BE2C (cell line): ENCODE measurements around the gene TPSAB1.
A peak's percentile ranks its signal among the peaks of the same experiment; 100 is the strongest.

ENCODE experiments used
- DNase-seq: peaks from one replicate; pipeline ENCODE4 v3.0.0-alpha.2; 2020
- H3K27me3 ChIP-seq: fragments of 250-450 bp; sonication (Bioruptor Pico); 2 replicates; pipeline ENCODE4 v1.5.1; 2020; ENCODE audit warnings: mild to moderate bottlenecking
- H3K36me3 ChIP-seq: fragments of 250-450 bp; sonication (Bioruptor Pico); 2 replicates; pipeline ENCODE4 v1.5.1; 2020; ENCODE audit warnings: mild to moderate bottlenecking
- H3K4me1 ChIP-seq: fragments of 250-450 bp; sonication (Bioruptor Pico); 2 replicates; pipeline ENCODE4 v1.5.1; 2020
- H3K4me3 ChIP-seq: 2 replicates; pipeline ENCODE4 v1.5.1; 2011; ENCODE audit warnings: low read depth, low read length
- H3K9me3 ChIP-seq: fragments of 250-450 bp; sonication (Bioruptor Pico); 2 replicates; pipeline ENCODE4 v1.5.1; 2020
- CTCF ChIP-seq: IDR thresholded peaks from 2 replicates; pipeline ENCODE4 v1.5.1; 2012; ENCODE audit warnings: mild to moderate bottlenecking, low read depth, low read length

Gene TPSAB1

DNA sequence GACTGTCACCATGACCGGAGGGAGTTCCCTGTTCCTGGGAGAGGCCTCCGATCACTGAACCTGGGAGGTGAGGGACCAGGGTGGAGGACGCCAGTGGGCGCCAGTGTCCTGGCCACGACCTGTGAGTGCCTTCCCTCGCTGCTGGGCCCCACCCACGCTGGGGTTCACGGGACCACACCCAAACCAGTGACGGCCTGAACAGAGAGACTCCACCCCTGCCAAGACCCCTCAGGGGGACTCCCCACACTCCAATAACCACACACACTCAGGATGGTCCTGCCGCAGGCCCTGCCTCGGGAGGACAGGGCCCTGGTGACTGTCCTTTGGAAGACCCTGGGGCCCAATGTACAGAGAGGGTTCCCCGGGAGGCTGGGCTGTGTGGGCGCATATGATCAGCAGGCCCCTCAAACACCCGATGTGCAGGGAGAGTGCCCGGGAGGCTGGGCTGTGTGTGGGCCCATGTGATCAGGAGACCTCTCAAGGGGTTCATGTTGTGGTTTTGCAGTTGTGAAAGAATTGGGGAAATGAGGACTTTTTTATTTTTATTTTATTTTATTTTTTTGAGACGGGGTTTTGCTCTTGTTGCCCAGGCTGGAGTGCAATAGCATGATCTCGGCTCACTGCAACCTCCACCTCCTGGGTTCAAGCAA lies 41.9 kb downstream of the TPSAB1 start:
- DNase-seq: no peak
- H3K4me3 ChIP-seq: no peak overlapping the region
- no peaks in the 10 kb centered on the region for H3K9me3 ChIP-seq
- H3K27me3 ChIP-seq: peaks cover 92% of the 10 kb centered on the region
- TF ChIP-seq CTCF: no peak
- H3K4me1 ChIP-seq: no peaks in the 10 kb centered on the region
- no peaks in the 10 kb centered on the region for H3K36me3 ChIP-seq

GRCh38 chr16:1283296-1283695 lies 42.8 kb downstream of the TPSAB1 start:
- peak; percentile 9 for DNase-seq
- Histone ChIP-seq H3K27me3 (peaks cover 92% of the 10 kb centered on the region), H3K4me3 (no peak overlapping the region), H3K36me3 (no peaks in the 10 kb centered on the region), H3K4me1 (no peaks in the 10 kb centered on the region), H3K9me3 (no peaks in the 10 kb centered on the region)
- TF ChIP-seq CTCF: no peak

DNA sequence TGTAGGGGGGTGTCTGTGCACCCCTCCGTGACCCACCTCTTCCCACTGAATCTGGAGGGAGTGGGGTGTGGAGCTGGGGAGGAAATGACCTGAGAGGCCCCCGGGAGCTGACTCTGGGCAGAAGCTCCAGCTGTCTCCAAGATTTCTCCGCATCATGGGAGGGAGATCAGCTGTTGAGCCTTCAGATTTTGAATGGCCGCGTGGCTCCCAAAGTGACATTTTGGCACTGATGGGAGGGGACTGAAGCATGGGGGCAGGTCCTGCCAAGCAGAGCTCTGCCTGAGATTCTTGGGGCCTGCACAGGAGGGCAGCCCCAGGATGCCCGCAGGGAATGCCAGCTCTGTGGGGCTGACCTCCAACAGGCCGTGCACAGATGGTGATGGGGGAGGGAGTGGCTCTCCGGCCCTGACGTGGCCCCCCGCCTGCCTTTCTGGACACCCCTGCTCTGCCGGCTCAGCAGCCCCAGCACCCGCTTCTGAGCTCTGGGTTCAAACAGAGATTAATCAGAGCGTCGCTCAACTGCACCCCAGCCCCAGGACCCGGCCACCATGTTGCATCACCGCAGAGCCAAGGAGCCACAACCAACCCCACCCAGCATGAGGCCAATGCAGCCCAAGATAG lies 43.6 kb downstream of the TPSAB1 start:
- TF ChIP-seq CTCF: no peak
- DNase-seq: no peak
- Histone ChIP-seq H3K4me3 (no peak overlapping the region), H3K9me3 (no peaks in the 10 kb centered on the region), H3K36me3 (no peaks in the 10 kb centered on the region), H3K27me3 (peaks cover 92% of the 10 kb centered on the region), H3K4me1 (no peaks in the 10 kb centered on the region)

- Histone ChIP-seq H3K27me3 (peaks cover 91% of the 10 kb centered on the region), H3K4me3 (no peak overlapping the region), H3K9me3 (no peaks in the 10 kb centered on the region), H3K4me1 (no peaks in the 10 kb centered on the region), H3K36me3 (no peaks in the 10 kb centered on the region)
- DNase-seq: no peak
- peak; percentile 37 for TF ChIP-seq CTCF
Observed at GRCh38 chr16:1285669-1286512, 45.4 kb downstream of the TPSAB1 start.

DNA sequence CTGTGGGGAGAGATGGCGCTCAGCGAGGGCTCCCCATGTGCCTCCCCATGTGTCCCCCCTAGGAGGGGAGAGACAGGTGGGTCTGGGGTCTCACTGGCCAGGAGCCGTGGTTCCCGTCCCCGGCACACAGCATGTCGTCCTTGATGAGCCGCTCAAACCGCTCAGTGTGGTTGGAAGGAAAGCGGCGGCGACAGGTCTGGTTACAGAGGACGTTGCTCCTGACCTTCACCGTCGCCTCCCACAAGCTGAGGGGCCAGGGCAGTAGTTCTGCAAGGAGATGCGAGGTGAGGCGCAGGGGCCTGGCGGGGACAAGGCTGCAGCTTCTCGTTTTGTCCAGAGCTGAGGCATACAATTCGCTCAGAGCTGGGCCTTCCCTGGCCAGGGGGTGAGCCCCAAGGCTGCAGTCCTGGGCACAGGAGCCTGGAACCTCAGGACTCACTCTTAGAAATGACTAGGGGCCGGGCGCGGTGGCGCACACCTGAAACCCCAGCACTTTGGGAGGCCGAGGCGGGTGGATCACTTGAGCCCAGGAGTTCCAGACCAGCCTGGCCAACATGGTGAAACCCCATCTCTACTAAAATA lies 46.1 kb downstream of the TPSAB1 start:
- no peak for TF ChIP-seq CTCF
- H3K36me3 ChIP-seq: no peaks in the 10 kb centered on the region
- DNase-seq: no peak
- peaks cover 92% of the 10 kb centered on the region for H3K27me3 ChIP-seq
- no peaks in the 10 kb centered on the region for H3K9me3 ChIP-seq
- no peak overlapping the region for H3K4me3 ChIP-seq
- no peaks in the 10 kb centered on the region for H3K4me1 ChIP-seq
